GF-D8 (cell line): Measurements from ENCODE around the gene ABHD16A.

Experiments
- DNase-seq: peaks from one replicate; lab custom pipeline; 2025; lab: John Stamatoyannopoulos, UW

Gene ABHD16A

DNA sequence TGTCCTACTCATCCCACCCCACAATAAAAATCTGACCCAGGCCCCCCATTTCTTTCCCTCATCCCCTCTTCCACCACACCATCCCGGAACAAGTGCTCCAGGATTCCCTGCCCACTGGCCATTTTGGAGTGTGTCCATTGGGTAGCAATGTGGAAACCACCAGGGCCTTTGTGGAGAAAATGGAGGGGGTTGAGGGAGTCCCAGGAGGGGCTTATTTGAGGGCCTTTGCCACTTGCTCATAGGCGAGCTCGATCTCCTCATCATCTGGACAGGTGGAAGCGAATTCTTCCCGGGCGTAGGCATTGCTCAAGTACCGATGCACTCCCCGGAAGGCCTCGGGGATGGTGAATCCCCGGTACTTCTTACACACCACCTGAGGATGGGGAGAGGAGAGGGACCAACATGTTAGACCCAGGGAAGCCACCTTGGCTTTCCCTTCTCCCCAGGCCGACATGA lies 27.5 kb upstream of the ABHD16A start:
- no peak for DNase-seq

DNA sequence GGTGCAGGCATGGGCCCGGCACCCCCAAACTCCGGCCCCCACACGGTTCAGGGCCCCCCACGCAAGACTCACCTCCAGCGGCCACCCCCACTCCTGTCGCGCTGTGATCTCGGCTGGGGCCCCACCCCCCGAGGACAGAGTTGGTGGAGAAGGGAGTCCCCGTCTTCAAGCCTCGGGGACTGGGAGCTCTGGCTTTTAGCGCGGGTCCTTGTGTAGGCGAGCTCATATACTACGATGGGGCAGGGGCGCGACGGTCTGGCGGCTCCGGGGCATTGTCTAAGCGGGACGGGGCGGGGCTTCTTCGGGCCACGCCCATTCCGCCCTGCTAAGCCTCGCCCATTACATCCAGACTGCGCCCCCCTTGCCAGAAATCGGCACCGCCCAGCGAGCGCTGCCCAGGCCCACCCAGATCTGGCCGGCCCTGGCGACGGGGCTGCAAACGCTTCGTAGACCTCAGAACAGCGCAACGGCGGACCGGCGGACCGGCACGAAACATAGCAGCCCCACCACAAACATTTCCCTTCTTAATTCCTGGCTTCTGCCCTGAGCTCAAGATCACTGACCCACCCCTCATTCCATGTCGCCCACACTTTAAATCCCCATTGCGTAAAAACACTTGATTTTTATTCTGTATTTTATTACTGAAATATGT lies 27.0 kb upstream of the ABHD16A start:
- DNase-seq = no peak

DNA sequence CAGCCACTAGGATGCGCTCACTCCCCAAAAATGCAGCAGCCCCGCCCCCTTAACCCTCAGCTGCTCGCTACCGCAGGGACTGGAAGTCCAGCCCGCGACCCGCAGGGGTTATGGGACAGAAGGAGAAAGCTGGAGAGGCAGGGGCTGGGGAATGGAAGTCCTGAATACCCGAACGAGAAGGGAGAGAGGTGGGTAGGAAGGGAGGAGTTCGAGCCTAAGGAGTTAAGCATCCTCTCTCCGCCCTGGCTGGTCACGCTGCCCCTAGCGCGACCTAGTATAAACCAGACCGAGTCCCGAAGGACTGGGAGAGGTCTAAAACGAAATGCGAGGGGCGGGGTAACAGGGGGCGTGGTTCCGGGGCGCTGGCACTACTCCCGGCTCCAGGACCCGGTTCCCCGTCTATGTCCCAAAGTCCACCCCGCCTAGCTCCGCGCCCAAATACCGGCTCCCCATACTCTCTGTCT lies 26.4 kb upstream of the ABHD16A start:
- DNase-seq = peak; percentile 33

DNA sequence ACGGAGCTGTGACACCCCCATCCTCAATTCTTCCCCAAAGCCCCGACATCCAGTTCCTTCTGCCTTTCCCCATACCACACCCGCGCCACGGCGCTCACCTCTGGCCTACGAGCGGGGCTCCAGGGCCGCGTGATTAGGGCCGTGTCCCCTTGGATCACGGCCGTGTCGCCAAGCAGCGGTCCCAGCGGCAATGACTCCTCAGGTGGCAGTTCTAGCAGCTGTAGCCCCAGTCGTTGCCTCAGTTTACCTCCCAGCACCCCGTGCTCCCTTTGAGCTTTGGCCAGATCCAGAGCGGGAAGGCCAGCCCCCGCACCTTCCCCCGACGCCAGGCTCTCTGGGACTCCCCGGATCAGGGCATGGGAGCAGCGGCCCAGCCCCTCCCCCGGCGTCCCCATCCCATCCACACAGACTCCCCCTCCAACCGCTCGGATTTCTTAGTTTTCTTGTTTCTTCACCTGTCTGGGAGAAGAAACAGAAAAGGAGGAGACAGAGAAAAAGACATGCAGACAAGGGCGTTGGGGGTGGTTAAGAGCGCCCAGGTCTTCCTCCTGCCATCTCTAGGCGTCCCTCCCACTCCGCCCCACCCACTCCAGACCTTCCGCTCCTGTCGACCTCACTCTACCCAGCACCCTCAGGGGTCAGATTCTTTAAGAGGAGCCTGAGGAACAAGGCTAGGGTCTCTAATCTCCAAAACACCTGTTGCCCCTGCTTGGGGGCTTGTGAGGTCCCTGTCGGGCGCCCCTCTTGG lies 25.8 kb upstream of the ABHD16A start, which contains the start of gene DDAH2:
DDAH2 (minus strand) TSS at position 533 of the 748 bp plus-strand sequence; CDS start at position 395, 138 bp downstream.
- DNase-seq = no peak

- DNase-seq = peak; percentile 87
Measured at GRCh38 chr6:31727717-31728671, 24.9 kb upstream of the ABHD16A start.

- no peak for DNase-seq
Measured at GRCh38 chr6:31727034-31727716, 24.1 kb upstream of the ABHD16A start.

DNA sequence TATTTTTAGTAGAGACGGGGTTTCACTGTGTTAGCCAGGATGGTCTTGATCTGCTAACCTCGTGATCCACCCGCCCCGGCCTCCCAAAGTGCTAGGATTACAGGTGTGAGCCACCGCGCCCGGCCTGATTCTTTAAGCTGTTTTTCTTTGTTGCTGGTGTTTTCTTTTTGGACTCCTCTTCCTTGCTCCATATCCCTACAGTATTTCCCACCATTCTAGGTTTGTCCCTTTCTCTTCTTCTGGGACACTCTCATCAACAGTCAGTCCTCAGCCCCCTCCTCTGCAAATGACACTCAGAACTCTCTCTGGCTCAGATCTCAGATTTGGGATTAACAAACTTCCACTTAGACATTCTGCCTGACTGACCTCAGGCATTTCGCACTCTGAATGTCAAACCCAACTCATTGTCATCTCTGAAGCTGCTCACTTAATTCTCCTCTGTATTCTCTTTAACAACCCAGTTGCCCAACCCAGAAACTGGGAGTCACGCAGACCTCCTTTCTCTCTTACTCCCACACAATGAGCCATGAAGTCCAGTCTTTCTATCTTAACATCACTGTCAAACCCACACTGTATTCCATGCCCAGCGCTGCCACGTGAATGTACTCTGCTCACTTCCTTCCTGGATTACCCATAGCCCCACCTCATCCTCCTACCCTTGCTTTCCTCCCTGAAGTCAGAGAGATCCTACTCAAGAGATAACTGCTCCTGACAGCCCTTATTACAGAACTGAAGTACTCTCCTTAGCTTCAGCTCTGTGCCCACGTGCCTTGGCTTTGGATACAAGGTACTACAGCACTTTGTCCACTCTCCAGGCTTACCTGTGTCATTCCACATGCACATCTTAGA lies 22.6 kb upstream of the ABHD16A start:
- peak; percentile 83 for DNase-seq

- DNase-seq = no peak
Measured at GRCh38 chr6:31723980-31724691, 21.0 kb upstream of the ABHD16A start.

DNA sequence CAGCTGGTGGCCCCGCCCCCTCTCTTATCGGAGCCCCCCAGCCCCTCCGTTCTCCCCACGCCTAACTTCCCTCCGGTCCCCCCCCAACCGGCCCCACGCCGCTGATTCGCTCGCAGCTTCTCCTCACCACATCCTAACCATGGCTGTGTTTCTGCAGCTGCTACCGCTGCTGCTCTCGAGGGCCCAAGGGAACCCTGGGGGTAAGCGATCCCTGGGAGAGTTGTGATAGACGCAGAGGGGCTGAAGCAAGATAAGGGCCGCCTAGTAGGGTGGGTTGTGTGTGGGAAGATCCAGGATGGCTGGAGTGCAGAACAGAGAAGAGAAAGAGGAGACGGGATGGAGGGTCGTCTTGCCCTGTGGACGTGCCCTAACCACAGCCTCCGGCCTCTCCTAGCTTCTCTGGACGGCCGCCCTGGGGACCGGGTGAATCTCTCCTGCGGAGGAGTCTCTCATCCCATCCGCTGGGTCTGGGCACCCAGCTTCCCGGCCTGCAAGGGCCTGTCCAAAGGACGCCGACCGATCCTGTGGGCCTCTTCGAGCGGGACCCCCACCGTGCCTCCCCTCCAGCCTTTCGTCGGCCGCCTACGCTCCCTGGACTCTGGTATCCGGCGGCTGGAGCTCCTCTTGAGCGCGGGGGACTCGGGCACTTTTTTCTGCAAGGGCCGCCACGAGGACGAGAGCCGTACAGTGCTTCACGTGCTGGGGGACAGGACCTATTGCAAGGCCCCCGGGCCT lies 20.3 kb upstream of the ABHD16A start, which contains the start of gene MPIG6B:
MPIG6B (plus strand) TSS at position 129 of the 735 bp plus-strand sequence; CDS start at position 140, 11 bp downstream.
- DNase-seq = peak; percentile 15

DNA sequence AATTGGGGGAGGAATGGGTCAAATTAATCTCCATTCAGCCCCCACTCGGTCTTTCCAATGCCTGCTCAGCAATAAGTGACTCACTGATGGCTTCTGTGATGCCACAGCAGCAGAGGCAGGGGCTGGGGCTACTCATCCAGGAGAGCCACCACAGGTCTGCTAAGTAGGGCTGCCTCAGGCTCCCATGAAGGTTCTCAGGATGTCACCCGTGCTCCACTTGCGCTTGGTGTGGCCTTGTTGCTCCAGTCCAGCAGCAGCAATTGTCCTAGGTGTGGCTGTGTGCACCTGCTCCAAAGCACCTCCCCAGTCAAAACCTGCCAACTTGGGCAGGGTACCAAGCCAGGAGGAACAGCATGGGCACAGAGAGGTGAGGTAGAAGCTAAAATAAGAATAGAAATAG lies 19.0 kb upstream of the ABHD16A start:
- DNase-seq = no peak

- DNase-seq = no peak
Measured at GRCh38 chr6:31721351-31722020, 18.4 kb upstream of the ABHD16A start, which contains the start of gene LY6G6C. LY6G6C (minus strand) TSS chr6:31721746; CDS start chr6:31721679, 67 bp downstream.

GRCh38 chr6:31720196-31720770 lies 17.2 kb upstream of the ABHD16A start:
- DNase-seq = no peak

DNA sequence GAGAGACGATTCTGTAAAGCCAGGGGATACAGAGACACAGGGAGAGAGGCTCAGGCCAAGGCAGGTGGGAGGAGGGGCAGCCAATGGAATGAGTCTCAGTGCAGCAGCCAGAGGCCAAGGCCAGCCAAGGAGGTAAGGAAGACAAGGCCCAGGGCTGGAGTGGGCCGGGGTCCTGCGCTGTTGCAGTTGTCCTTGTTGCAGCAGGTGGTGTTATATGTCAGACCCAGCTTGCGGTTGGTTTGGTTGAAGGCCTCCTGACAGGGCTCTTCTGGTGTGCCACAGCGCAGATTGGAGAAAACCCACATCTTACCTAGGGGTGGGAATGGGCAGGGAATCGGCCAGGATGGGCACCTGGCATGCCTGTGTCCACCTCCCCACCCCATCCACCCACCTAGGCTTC lies 15.9 kb upstream of the ABHD16A start:
- DNase-seq = no peak

GRCh38 chr6:31718265-31718664 lies 15.1 kb upstream of the ABHD16A start:
- no peak for DNase-seq

- no peak for DNase-seq
Measured at GRCh38 chr6:31717499-31718222, 14.5 kb upstream of the ABHD16A start.

DNA sequence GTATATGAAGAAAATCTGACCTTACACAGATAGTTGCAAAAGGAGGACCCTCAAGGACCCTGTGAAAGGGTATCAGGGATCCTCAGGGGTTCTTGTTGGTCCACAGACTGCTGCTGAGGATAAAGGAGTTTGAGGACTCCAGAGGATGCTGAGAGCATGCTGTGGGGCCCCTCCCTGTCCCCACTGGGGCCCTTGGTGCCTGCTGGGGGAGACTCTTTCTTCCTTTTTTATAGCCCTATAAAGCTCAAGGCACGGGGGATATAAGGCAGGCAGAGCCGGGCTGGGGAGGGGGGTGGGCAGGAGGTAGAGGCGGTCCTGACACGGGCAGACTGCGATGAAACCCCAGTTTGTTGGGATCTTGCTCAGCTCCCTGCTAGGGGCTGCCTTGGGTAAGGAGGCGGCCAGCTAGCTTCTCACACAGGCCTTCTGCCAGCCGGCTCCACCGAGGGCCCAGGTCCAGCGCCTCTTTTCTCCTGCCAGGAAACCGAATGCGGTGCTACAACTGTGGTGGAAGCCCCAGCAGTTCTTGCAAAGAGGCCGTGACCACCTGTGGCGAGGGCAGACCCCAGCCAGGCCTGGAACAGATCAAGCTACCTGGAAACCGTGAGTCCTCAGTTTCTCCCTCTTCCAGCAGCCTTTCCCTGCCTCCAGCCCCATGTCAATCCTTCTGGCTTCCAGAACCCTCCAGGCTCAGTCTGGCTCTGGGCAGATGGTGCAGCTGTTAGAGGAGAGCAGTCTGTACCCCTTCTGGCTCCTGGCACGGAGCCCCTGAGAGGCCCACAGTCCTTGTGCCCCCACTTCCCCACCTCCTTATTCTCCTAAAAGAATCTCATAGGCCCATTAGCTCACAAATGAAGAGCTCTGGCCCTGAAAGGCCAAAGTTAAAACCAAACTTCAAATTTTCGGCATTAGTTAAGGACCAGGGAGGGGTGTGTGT lies 12.2 kb upstream of the ABHD16A start, which contains the start of gene LY6G6D:
LY6G6D (plus strand) TSS at position 327 of the 937 bp plus-strand sequence; CDS start at position 335, 8 bp downstream.
- no peak for DNase-seq
